ENCODE measurements around the gene UBE2F. TPM values are rescaled to one million over a fixed set of nuclear protein-coding genes. Genes with fewer than 3 reads are reported as not detected.

UBE2F gene
- total RNA-seq, 1 donor from 2014 or later: 38.6 TPM

- TF ChIP-seq CTCF (IDR thresholded peaks at IDR 0.05; ENCODE audit: unreplicated experiment): no peak
- DNase-seq (ENCODE audit: low spot score, unreplicated experiment): no peak
- H3K4me1 Mint-ChIP-seq (ENCODE audit: low read depth): peaks cover 8% of the 10 kb centered on the region
- H3K27ac Mint-ChIP-seq: no peak overlapping the region
- peaks cover 24% of the 10 kb centered on the region for H3K36me3 Mint-ChIP-seq (ENCODE audit: insufficient read depth)
- peaks cover 7% of the 10 kb centered on the region for H3K9me3 Mint-ChIP-seq (ENCODE audit: low read depth)
- H3K4me3 Mint-ChIP-seq (ENCODE audit: low read depth): no peak overlapping the region
- H3K27me3 Mint-ChIP-seq: no peaks in the 10 kb centered on the region
Measured at GRCh38 chr2:237987268-237987667, 20.5 kb downstream of the UBE2F start.

DNA sequence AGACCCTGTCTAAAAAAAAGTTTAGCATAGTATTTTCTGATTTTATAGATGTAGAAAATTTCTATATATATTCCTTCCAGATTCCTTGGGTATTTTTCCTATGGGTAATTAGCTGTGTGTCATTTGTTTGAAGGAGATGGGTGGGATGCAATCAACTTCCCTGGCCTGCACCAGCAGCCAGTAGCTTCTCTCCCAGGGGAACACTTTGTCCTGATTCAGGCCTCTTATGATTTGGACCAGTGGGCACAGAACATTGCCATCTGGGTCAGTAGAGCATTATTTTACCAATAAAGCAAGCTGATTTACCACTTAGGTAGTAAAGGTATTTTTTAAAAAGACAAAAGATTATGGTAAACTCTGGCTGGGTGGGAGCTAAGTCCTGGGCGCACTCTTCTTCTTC is 26.9 kb downstream of the UBE2F start:
- no peak for TF ChIP-seq CTCF (IDR thresholded peaks at IDR 0.05; ENCODE audit: unreplicated experiment)
- no peak overlapping the region for H3K27ac Mint-ChIP-seq
- peaks cover 6% of the 10 kb centered on the region for H3K4me1 Mint-ChIP-seq (ENCODE audit: low read depth)
- H3K4me3 Mint-ChIP-seq (ENCODE audit: low read depth): no peak overlapping the region
- peaks cover 19% of the 10 kb centered on the region for H3K36me3 Mint-ChIP-seq (ENCODE audit: insufficient read depth)
- H3K27me3 Mint-ChIP-seq: no peaks in the 10 kb centered on the region
- no peaks in the 10 kb centered on the region for H3K9me3 Mint-ChIP-seq (ENCODE audit: low read depth)
- DNase-seq (ENCODE audit: low spot score, unreplicated experiment): no peak

DNA sequence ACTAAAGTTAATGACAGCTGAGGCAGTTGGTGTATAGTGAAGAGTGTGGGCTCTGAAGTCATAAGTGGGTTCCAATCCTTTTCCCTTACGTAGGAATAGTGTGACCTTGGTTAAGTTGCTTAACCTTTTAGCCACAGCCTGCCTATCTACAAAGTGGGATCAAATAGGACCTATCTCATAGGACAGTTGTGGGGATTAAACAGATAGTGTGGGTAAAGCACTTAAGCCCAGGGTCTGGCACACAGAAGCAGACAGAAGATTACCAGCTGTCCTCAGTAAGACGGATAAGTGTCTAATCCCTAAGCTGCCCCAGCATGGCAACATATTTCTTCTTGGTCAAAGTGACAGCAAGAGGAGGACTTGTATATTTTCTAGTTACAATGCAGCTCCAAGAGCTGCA is 28.2 kb downstream of the UBE2F start:
- no peak for TF ChIP-seq CTCF (IDR thresholded peaks at IDR 0.05; ENCODE audit: unreplicated experiment)
- Mint-ChIP-seq H3K9me3 (ENCODE audit: low read depth) (peaks cover 4% of the 10 kb centered on the region), H3K27me3 (no peaks in the 10 kb centered on the region), H3K27ac (no peak overlapping the region), H3K4me3 (ENCODE audit: low read depth) (no peak overlapping the region), H3K4me1 (ENCODE audit: low read depth) (peaks cover 6% of the 10 kb centered on the region), H3K36me3 (ENCODE audit: insufficient read depth) (peaks cover 27% of the 10 kb centered on the region)
- no peak for DNase-seq (ENCODE audit: low spot score, unreplicated experiment)

DNA sequence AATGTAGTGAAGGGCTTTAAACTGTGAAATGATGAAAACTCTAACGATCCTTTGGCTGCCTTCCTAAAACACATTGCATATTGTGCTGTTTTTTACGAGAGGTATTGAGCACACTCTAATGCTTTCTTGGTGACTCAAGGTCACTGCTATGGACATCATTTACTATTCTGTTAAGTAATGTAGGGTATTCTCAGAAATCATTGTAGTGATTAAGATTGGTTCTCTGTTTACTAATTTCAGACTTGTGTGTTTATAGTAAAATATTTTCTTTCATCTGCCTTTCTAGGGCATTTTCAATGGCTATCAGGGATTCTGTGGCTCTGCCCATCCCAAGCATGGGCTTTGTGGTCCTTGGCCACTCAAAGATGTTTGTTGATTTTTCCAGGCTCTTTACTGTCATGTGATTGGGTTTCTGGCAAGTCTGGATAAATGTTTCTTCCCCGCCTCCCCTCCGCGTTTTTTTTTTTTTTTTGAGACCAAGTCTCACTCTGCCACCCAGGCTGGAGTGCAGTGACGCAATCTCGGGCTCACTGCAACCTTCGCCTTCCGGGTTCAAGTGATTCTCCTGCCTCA is 29.3 kb downstream of the UBE2F start:
- Mint-ChIP-seq H3K36me3 (ENCODE audit: insufficient read depth) (peaks cover 33% of the 10 kb centered on the region), H3K27me3 (no peaks in the 10 kb centered on the region), H3K4me3 (ENCODE audit: low read depth) (no peak overlapping the region), H3K27ac (no peak overlapping the region), H3K9me3 (ENCODE audit: low read depth) (peaks cover 4% of the 10 kb centered on the region), H3K4me1 (ENCODE audit: low read depth) (peaks cover 6% of the 10 kb centered on the region)
- no peak for TF ChIP-seq CTCF (IDR thresholded peaks at IDR 0.05; ENCODE audit: unreplicated experiment)
- DNase-seq (ENCODE audit: low spot score, unreplicated experiment): no peak

GRCh38 chr2:237997521-237997920 is 30.7 kb downstream of the UBE2F start:
- no peaks in the 10 kb centered on the region for H3K27me3 Mint-ChIP-seq
- TF ChIP-seq CTCF (IDR thresholded peaks at IDR 0.05; ENCODE audit: unreplicated experiment): no peak
- no peak overlapping the region for H3K4me3 Mint-ChIP-seq (ENCODE audit: low read depth)
- DNase-seq (ENCODE audit: low spot score, unreplicated experiment): no peak
- peaks cover 28% of the 10 kb centered on the region for H3K36me3 Mint-ChIP-seq (ENCODE audit: insufficient read depth)
- peaks cover 6% of the 10 kb centered on the region for H3K4me1 Mint-ChIP-seq (ENCODE audit: low read depth)
- no peak overlapping the region for H3K27ac Mint-ChIP-seq
- H3K9me3 Mint-ChIP-seq (ENCODE audit: low read depth): peaks cover 4% of the 10 kb centered on the region

Measured in progenitor cell of endocrine pancreas (in vitro differentiated cells).